Bone marrow (tissue), 2 donors: ENCODE measurements around the gene SPECC1L.

Experiments used
- DNase-seq, 2 donors: peaks; one replicate each; lab custom pipeline; 2025; lab: John Stamatoyannopoulos, UW

Gene SPECC1L

GRCh38 chr22:24416095-24416494, 145.5 kb downstream of the SPECC1L start:
- no peak for DNase-seq

GRCh38 chr22:24416611-24417010, 146.0 kb downstream of the SPECC1L start:
- no peak for DNase-seq

GRCh38 chr22:24417200-24417599, 146.6 kb downstream of the SPECC1L start:
- no peak for DNase-seq

GRCh38 chr22:24417901-24418641, 147.4 kb downstream of the SPECC1L start:
- no peak for DNase-seq

GRCh38 chr22:24418786-24419474, 148.3 kb downstream of the SPECC1L start:
- DNase-seq, result no peak

GRCh38 chr22:24419475-24419850, 148.8 kb downstream of the SPECC1L start:
- DNase-seq, result no peak

- DNase-seq, result no peak
Observed at GRCh38 chr22:24420072-24420976, 149.7 kb downstream of the SPECC1L start.

GRCh38 chr22:24420977-24421343, 150.3 kb downstream of the SPECC1L start:
- DNase-seq, result no peak

GRCh38 chr22:24421428-24421931, 150.8 kb downstream of the SPECC1L start:
- no peak for DNase-seq

GRCh38 chr22:24422102-24422665, 151.6 kb downstream of the SPECC1L start:
- no peak for DNase-seq

GRCh38 chr22:24423519-24424000, 152.9 kb downstream of the SPECC1L start:
- peak in 1 of 2 donors; percentile 91 for DNase-seq

- DNase-seq, result no peak
Observed at GRCh38 chr22:24424001-24424900, 153.6 kb downstream of the SPECC1L start.

- no peak for DNase-seq
Observed at GRCh38 chr22:24424901-24425775, 154.5 kb downstream of the SPECC1L start.

- no peak for DNase-seq
Observed at GRCh38 chr22:24426436-24426835, 155.8 kb downstream of the SPECC1L start.

- DNase-seq, result peak in 1 of 2 donors; percentile 56
Observed at GRCh38 chr22:24426851-24427499, 156.3 kb downstream of the SPECC1L start.

- DNase-seq, result peak; percentile 38 to 56
Observed at GRCh38 chr22:24427500-24428164, 157.0 kb downstream of the SPECC1L start, which contains the start of gene ADORA2A. Gene ADORA2A, plus strand, starts transcription at chr22:24427599. Its CDS starts 5,806 bp downstream, at chr22:24433405.

- DNase-seq, result peak in 1 of 2 donors; percentile 58
Observed at GRCh38 chr22:24428751-24429410, 158.2 kb downstream of the SPECC1L start.
